Measurements from ENCODE around the gene OR7G2.

GRCh38 chr19:9076901-9077300 is 30.4 kb downstream of the OR7G2 start:
- TF ChIP-seq SNAI2 (CRISPR knock-in tag; IDR thresholded peaks at IDR 0.05), result no peak
- no peak for TF ChIP-seq ARNTL (CRISPR knock-in tag; IDR thresholded peaks at IDR 0.05; ENCODE audit: borderline replicate concordance, low read depth)
- TF ChIP-seq RARB (CRISPR knock-in tag; IDR thresholded peaks at IDR 0.05), result no peak
- TF ChIP-seq, protein P1, sequence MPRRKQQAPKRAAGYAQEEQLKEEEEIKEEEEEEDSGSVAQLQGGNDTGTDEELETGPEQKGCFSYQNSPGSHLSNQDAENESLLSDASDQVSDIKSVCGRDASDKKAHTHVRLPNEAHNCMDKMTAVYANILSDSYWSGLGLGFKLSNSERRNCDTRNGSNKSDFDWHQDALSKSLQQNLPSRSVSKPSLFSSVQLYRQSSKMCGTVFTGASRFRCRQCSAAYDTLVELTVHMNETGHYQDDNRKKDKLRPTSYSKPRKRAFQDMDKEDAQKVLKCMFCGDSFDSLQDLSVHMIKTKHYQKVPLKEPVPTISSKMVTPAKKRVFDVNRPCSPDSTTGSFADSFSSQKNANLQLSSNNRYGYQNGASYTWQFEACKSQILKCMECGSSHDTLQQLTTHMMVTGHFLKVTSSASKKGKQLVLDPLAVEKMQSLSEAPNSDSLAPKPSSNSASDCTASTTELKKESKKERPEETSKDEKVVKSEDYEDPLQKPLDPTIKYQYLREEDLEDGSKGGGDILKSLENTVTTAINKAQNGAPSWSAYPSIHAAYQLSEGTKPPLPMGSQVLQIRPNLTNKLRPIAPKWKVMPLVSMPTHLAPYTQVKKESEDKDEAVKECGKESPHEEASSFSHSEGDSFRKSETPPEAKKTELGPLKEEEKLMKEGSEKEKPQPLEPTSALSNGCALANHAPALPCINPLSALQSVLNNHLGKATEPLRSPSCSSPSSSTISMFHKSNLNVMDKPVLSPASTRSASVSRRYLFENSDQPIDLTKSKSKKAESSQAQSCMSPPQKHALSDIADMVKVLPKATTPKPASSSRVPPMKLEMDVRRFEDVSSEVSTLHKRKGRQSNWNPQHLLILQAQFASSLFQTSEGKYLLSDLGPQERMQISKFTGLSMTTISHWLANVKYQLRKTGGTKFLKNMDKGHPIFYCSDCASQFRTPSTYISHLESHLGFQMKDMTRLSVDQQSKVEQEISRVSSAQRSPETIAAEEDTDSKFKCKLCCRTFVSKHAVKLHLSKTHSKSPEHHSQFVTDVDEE (CRISPR knock-in tag; IDR thresholded peaks at IDR 0.05), result no peak
- TF ChIP-seq POU6F1 (CRISPR knock-in tag; IDR thresholded peaks at IDR 0.05; ENCODE audit: borderline replicate concordance, low read depth), result no peak
- TF ChIP-seq ZFP3 (CRISPR knock-in tag; IDR thresholded peaks at IDR 0.05), result no peak
- TF ChIP-seq BACH2 (CRISPR knock-in tag; IDR thresholded peaks at IDR 0.05; ENCODE audit: borderline replicate concordance), result no peak
- TF ChIP-seq ISL1 (CRISPR knock-in tag; IDR thresholded peaks at IDR 0.05), result no peak
